PC-9 (cell line): ENCODE data around the gene TSPAN17.

ENCODE experiments used
- EZH2 ChIP-seq: fragments of 200-600 bp; sonication (generic); IDR thresholded peaks from 2 replicates; pipeline ENCODE4 v1.8.0; 2017; ENCODE audit warnings: antibody characterized with exemption, low read depth
- TF ChIP-seq, protein P1 (sequence below): fragments of 200-600 bp; sonication (generic); conservative IDR thresholded peaks from 2 replicates; pipeline ENCODE4 v1.6.1; 2017; ENCODE audit warnings: mixed run types, antibody characterized with exemption, mild to moderate bottlenecking, moderate library complexity

DNA sequence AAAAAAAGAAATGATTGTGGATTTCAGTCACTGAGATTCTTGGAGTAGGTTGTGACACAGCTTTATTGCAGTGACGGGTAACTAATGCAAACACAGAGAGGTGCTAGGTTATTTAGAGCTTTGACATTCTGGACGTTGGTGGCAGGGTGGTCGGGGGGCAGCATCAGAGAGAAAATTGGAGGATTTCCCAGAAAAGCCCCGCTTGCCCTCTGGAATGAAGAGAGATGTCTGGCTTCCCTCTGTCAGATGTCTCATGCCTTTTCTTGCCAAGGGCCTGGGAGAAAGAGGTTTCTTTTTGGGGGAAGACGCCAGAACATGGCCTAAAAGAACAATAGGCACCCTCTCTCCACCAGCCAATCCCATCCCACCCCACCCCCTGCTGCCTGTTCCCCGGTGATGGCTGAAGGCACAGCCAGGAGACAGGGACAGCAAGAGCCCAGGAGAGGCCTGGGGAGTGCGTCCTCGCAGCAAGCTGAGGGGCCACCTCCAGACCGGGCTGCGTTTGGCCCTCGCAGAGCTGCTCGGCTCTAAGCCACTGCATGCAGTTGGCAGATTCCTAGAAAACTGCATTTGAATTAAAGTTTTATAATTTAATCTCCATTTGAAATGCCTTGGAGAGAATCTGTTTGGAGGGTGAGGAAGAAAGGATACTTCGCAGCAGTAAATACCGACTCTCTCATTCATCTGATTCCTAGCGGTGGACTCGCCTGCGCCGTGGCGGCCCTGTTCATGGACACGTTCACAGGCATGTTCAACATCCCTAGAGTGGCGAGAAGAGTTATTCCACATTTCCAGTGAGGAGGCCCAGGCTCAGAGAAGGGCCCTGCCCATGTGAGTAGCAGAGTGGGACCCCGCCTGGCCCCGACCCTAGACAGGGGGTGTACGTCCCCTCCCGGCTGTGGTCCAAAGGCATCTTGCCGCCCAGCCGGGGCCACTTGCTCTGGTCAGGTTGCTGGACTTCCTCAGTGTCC, 55.7 kb downstream of the TSPAN17 start:
- TF ChIP-seq, protein P1, sequence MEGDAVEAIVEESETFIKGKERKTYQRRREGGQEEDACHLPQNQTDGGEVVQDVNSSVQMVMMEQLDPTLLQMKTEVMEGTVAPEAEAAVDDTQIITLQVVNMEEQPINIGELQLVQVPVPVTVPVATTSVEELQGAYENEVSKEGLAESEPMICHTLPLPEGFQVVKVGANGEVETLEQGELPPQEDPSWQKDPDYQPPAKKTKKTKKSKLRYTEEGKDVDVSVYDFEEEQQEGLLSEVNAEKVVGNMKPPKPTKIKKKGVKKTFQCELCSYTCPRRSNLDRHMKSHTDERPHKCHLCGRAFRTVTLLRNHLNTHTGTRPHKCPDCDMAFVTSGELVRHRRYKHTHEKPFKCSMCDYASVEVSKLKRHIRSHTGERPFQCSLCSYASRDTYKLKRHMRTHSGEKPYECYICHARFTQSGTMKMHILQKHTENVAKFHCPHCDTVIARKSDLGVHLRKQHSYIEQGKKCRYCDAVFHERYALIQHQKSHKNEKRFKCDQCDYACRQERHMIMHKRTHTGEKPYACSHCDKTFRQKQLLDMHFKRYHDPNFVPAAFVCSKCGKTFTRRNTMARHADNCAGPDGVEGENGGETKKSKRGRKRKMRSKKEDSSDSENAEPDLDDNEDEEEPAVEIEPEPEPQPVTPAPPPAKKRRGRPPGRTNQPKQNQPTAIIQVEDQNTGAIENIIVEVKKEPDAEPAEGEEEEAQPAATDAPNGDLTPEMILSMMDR, result no peak
- no peak for TF ChIP-seq EZH2
